ENCODE measurements around the gene CAVIN4.

Gene CAVIN4

GRCh38 chr9:100580257-100580656, 2.4 kb downstream of the CAVIN4 start:
- no peak for TF ChIP-seq CTCF (IDR thresholded peaks at IDR 0.05)
- H3K27ac ChIP-seq = no peak overlapping the region
- no peak for DNase-seq (ENCODE audit: low spot score)
- H3K4me3 ChIP-seq = no peak overlapping the region

- no peak for TF ChIP-seq CTCF (IDR thresholded peaks at IDR 0.05)
- no peak overlapping the region for H3K4me3 ChIP-seq
These were observed 3.2 kb downstream of the CAVIN4 start for GRCh38 chr9:100581081-100581480.

GRCh38 chr9:100581661-100582060, 3.8 kb downstream of the CAVIN4 start:
- Histone ChIP-seq H3K27ac (no peak overlapping the region), H3K4me3 (no peak overlapping the region)
- DNase-seq (ENCODE audit: low spot score) = no peak
- no peak for TF ChIP-seq CTCF (IDR thresholded peaks at IDR 0.05)

More at GRCh38 chr9:100581081-100581480, 3.2 kb downstream of the CAVIN4 start:
- H3K27ac ChIP-seq = no peak overlapping the region
- DNase-seq (ENCODE audit: low spot score) = no peak

- Histone ChIP-seq H3K4me3 (no peak overlapping the region), H3K27ac (no peak overlapping the region)
- DNase-seq (ENCODE audit: low spot score) = no peak
- no peak for TF ChIP-seq CTCF (IDR thresholded peaks at IDR 0.05)
These were observed 5.3 kb downstream of the CAVIN4 start for GRCh38 chr9:100583014-100583802.

- Histone ChIP-seq H3K27ac (no peak overlapping the region), H3K4me3 (no peak overlapping the region)
- DNase-seq (ENCODE audit: low spot score) = no peak
- TF ChIP-seq CTCF (IDR thresholded peaks at IDR 0.05) = no peak
These were observed 7.1 kb downstream of the CAVIN4 start for GRCh38 chr9:100584951-100585350.

- Histone ChIP-seq H3K27ac (no peak overlapping the region), H3K4me3 (no peak overlapping the region)
- TF ChIP-seq CTCF (IDR thresholded peaks at IDR 0.05) = no peak
- DNase-seq (ENCODE audit: low spot score) = no peak
These were observed 8.2 kb downstream of the CAVIN4 start for GRCh38 chr9:100586093-100586492.

- no peak for TF ChIP-seq CTCF (IDR thresholded peaks at IDR 0.05)
- H3K27ac ChIP-seq = no peak overlapping the region
- no peak for DNase-seq (ENCODE audit: low spot score)
- no peak overlapping the region for H3K4me3 ChIP-seq
These were observed 9.5 kb downstream of the CAVIN4 start for GRCh38 chr9:100587375-100587774.

All from coronary artery (tissue), 2 donors.